Measurements from ENCODE around the gene LTB4R2. TPM values are rescaled to one million over a fixed set of nuclear protein-coding genes. Genes with fewer than 3 reads are reported as not detected.

The LTB4R2 gene
- total RNA-seq, 1 experiment from 2014 or later, result 12.9 TPM

DNA sequence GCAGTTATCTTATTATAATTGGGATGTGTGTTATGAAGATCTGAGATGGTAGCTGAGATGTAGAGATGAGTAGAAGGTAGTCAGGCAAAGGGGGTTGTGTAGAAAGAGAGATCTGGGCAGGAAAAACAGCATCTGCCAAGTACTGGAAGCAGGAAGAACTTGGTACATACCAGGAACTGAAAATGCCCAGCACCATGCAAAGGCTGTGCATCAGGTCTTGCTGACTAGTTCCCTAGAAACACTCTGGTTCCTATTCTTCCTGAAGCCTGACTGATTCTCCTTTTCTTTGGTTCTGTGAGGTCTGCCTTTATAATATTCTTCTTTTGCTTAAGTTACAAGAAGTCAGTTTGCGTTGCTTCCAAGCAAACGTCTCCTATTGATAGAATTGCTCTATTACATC lies 51.4 kb downstream of the LTB4R2 start:
- no peak overlapping the region for H3K27ac Mint-ChIP-seq
- H3K36me3 Mint-ChIP-seq, result no peaks in the 10 kb centered on the region
- ATAC-seq (no peak), DNase-seq (ENCODE audit: low spot score) (no peak)
- peaks cover 65% of the 10 kb centered on the region for H3K27me3 Mint-ChIP-seq (ENCODE audit: low read depth)
- TF ChIP-seq, protein P1, sequence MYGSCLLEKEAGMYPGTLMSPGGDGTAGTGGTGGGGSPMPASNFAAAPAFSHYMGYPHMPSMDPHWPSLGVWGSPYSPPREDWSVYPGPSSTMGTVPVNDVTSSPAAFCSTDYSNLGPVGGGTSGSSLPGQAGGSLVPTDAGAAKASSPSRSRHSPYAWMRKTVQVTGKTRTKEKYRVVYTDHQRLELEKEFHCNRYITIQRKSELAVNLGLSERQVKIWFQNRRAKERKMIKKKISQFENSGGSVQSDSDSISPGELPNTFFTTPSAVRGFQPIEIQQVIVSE (CRISPR knock-in tag; IDR thresholded peaks at IDR 0.05; ENCODE audit: borderline replicate concordance), result no peak
- TF ChIP-seq, protein P2, sequence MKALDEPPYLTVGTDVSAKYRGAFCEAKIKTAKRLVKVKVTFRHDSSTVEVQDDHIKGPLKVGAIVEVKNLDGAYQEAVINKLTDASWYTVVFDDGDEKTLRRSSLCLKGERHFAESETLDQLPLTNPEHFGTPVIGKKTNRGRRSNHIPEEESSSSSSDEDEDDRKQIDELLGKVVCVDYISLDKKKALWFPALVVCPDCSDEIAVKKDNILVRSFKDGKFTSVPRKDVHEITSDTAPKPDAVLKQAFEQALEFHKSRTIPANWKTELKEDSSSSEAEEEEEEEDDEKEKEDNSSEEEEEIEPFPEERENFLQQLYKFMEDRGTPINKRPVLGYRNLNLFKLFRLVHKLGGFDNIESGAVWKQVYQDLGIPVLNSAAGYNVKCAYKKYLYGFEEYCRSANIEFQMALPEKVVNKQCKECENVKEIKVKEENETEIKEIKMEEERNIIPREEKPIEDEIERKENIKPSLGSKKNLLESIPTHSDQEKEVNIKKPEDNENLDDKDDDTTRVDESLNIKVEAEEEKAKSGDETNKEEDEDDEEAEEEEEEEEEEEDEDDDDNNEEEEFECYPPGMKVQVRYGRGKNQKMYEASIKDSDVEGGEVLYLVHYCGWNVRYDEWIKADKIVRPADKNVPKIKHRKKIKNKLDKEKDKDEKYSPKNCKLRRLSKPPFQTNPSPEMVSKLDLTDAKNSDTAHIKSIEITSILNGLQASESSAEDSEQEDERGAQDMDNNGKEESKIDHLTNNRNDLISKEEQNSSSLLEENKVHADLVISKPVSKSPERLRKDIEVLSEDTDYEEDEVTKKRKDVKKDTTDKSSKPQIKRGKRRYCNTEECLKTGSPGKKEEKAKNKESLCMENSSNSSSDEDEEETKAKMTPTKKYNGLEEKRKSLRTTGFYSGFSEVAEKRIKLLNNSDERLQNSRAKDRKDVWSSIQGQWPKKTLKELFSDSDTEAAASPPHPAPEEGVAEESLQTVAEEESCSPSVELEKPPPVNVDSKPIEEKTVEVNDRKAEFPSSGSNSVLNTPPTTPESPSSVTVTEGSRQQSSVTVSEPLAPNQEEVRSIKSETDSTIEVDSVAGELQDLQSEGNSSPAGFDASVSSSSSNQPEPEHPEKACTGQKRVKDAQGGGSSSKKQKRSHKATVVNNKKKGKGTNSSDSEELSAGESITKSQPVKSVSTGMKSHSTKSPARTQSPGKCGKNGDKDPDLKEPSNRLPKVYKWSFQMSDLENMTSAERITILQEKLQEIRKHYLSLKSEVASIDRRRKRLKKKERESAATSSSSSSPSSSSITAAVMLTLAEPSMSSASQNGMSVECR (CRISPR knock-in tag; IDR thresholded peaks at IDR 0.05; ENCODE audit: borderline replicate concordance), result no peak
- TF ChIP-seq MYBL2 (CRISPR knock-in tag; IDR thresholded peaks at IDR 0.05) (no peak), EMX1 (CRISPR knock-in tag; IDR thresholded peaks at IDR 0.05) (no peak), ZNF416 (CRISPR knock-in tag; IDR thresholded peaks at IDR 0.05) (no peak), GTF2I (CRISPR knock-in tag; conservative IDR thresholded peaks at IDR 0.05) (no peak)
- TF ChIP-seq, protein P3, sequence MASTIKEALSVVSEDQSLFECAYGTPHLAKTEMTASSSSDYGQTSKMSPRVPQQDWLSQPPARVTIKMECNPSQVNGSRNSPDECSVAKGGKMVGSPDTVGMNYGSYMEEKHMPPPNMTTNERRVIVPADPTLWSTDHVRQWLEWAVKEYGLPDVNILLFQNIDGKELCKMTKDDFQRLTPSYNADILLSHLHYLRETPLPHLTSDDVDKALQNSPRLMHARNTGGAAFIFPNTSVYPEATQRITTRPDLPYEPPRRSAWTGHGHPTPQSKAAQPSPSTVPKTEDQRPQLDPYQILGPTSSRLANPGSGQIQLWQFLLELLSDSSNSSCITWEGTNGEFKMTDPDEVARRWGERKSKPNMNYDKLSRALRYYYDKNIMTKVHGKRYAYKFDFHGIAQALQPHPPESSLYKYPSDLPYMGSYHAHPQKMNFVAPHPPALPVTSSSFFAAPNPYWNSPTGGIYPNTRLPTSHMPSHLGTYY (CRISPR knock-in tag; IDR thresholded peaks at IDR 0.05), result no peak
- TF ChIP-seq, protein P4, sequence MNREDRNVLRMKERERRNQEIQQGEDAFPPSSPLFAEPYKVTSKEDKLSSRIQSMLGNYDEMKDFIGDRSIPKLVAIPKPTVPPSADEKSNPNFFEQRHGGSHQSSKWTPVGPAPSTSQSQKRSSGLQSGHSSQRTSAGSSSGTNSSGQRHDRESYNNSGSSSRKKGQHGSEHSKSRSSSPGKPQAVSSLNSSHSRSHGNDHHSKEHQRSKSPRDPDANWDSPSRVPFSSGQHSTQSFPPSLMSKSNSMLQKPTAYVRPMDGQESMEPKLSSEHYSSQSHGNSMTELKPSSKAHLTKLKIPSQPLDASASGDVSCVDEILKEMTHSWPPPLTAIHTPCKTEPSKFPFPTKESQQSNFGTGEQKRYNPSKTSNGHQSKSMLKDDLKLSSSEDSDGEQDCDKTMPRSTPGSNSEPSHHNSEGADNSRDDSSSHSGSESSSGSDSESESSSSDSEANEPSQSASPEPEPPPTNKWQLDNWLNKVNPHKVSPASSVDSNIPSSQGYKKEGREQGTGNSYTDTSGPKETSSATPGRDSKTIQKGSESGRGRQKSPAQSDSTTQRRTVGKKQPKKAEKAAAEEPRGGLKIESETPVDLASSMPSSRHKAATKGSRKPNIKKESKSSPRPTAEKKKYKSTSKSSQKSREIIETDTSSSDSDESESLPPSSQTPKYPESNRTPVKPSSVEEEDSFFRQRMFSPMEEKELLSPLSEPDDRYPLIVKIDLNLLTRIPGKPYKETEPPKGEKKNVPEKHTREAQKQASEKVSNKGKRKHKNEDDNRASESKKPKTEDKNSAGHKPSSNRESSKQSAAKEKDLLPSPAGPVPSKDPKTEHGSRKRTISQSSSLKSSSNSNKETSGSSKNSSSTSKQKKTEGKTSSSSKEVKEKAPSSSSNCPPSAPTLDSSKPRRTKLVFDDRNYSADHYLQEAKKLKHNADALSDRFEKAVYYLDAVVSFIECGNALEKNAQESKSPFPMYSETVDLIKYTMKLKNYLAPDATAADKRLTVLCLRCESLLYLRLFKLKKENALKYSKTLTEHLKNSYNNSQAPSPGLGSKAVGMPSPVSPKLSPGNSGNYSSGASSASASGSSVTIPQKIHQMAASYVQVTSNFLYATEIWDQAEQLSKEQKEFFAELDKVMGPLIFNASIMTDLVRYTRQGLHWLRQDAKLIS (CRISPR knock-in tag; IDR thresholded peaks at IDR 0.05; ENCODE audit: borderline replicate concordance), result no peak
- H3K9me3 Mint-ChIP-seq, result no peaks in the 10 kb centered on the region
- H3K4me1 Mint-ChIP-seq, result peaks cover 10% of the 10 kb centered on the region
- no peak overlapping the region for H3K4me3 Mint-ChIP-seq
- POLR2A ChIA-PET, result no interaction called here
- CTCF ChIA-PET, result interaction anchor here (0.9 to 8.2 kb wide), 5 partner anchors 10 to 75 kb away, joined by 3 to 63 read pairs (median 7); partner anchors contain the start of genes CBLN3 and KHNYN

Other genes with a start within 250 kb of the LTB4R2 start
- gene CPNE6, start 238.6 kb upstream of the LTB4R2 start, total RNA-seq (2021), result not detected in 3 replicates
- 51.2 to 67.0 TPM (median 59.2 TPM) in 3 replicates for gene PCK2, start 215.8 kb upstream of the LTB4R2 start, total RNA-seq (2021)
- 73.6 to 90.2 TPM (median 77.3 TPM) in 3 replicates for gene DCAF11, start 195.4 kb upstream of the LTB4R2 start, total RNA-seq (2021)
- gene NRL, start 195.2 kb upstream of the LTB4R2 start, total RNA-seq (2021), result 1.3 to 2.3 TPM (median 1.6 TPM) in 3 replicates
- 0.25 to 0.39 TPM in 2 of 3 replicates, not detected in the other for gene FITM1, start 179.5 kb upstream of the LTB4R2 start, total RNA-seq (2021)
- gene PSME1, start 173.9 kb upstream of the LTB4R2 start, total RNA-seq (2021), result 76.8 to 99.1 TPM (median 98.8 TPM) in 3 replicates
- 41.3 to 47.9 TPM (median 44.4 TPM) in 3 replicates for gene EMC9, start 168.5 kb upstream of the LTB4R2 start, total RNA-seq (2021)
- 103 to 112 TPM (median 103 TPM) in 3 replicates for gene PSME2, start 163.5 kb upstream of the LTB4R2 start, total RNA-seq (2021)
- 63.0 to 86.2 TPM (median 68.4 TPM) in 3 replicates for gene RNF31, start 162.6 kb upstream of the LTB4R2 start, total RNA-seq (2021)
- 15.6 to 16.2 TPM (median 15.7 TPM) in 3 replicates for gene IRF9, start 148.9 kb upstream of the LTB4R2 start, total RNA-seq (2021)
- 29.6 to 32.2 TPM (median 31.5 TPM) in 3 replicates for gene REC8, start 138.1 kb upstream of the LTB4R2 start, total RNA-seq (2021)
- gene IPO4, start 121.3 kb upstream of the LTB4R2 start, total RNA-seq (2021), result 87.6 to 128 TPM (median 91.2 TPM) in 3 replicates
- 27.9 to 29.2 TPM (median 28.4 TPM) in 3 replicates for gene TM9SF1, start 114.7 kb upstream of the LTB4R2 start, total RNA-seq (2021)
- 0.13 to 0.16 TPM in 2 of 3 replicates, not detected in the other for gene TSSK4, start 104.4 kb upstream of the LTB4R2 start, total RNA-seq (2021)
- 32.7 to 38.5 TPM (median 36.5 TPM) in 3 replicates for gene CHMP4A, start 96.7 kb upstream of the LTB4R2 start, total RNA-seq (2021)
- 12.6 to 18.4 TPM (median 16.9 TPM) in 3 replicates for gene MDP1, start 94.1 kb upstream of the LTB4R2 start, total RNA-seq (2021)
- gene NEDD8, start 77.8 kb upstream of the LTB4R2 start, total RNA-seq (2021), result 218 to 233 TPM (median 221 TPM) in 3 replicates
- gene GMPR2, start 77.2 kb upstream of the LTB4R2 start, total RNA-seq (2021), result 74.2 to 82.3 TPM (median 78.4 TPM) in 3 replicates
- 32.2 to 39.8 TPM (median 35.7 TPM) in 3 replicates for gene TINF2, start 67.5 kb upstream of the LTB4R2 start, total RNA-seq (2021)
- 2.5 to 5.2 TPM (median 4.4 TPM) in 3 replicates for gene TGM1, start 47.0 kb upstream of the LTB4R2 start, total RNA-seq (2021)
- gene RABGGTA, start 38.5 kb upstream of the LTB4R2 start, total RNA-seq (2021), result 22.3 to 28.1 TPM (median 27.1 TPM) in 3 replicates
- gene DHRS1, start 10.4 kb upstream of the LTB4R2 start, total RNA-seq (2021), result 13.9 to 16.7 TPM (median 15.4 TPM) in 3 replicates
- 34.3 to 44.4 TPM (median 35.0 TPM) in 3 replicates for gene NOP9, start 10.3 kb upstream of the LTB4R2 start, total RNA-seq (2021)
- gene CIDEB, start 2.2 kb upstream of the LTB4R2 start, total RNA-seq (2021), result 4.7 to 6.1 TPM (median 5.6 TPM) in 3 replicates
- 6.9 to 9.4 TPM (median 7.6 TPM) in 3 replicates for gene LTB4R, start 1.4 kb downstream of the LTB4R2 start, total RNA-seq (2021)
- 0.96 to 2.4 TPM (median 1.1 TPM) in 3 replicates for gene ADCY4, start 24.9 kb downstream of the LTB4R2 start, total RNA-seq (2021)
- 0.37 to 1.2 TPM (median 0.83 TPM) in 3 replicates for gene RIPK3, start 29.9 kb downstream of the LTB4R2 start, total RNA-seq (2021)
- gene NFATC4, start 58.0 kb downstream of the LTB4R2 start, total RNA-seq (2021), result 60.7 to 101 TPM (median 95.9 TPM) in 3 replicates
- gene NYNRIN, start 88.9 kb downstream of the LTB4R2 start, total RNA-seq (2021), result 16.6 to 18.3 TPM (median 17.9 TPM) in 3 replicates
- gene CBLN3, start 119.5 kb downstream of the LTB4R2 start, total RNA-seq (2021), result 0.94 to 2.1 TPM (median 1.5 TPM) in 3 replicates
- gene KHNYN, start 119.8 kb downstream of the LTB4R2 start, total RNA-seq (2021), result 33.2 to 34.2 TPM (median 33.3 TPM) in 3 replicates
- 55.0 to 59.2 TPM (median 56.7 TPM) in 3 replicates for gene SDR39U1, start 132.6 kb downstream of the LTB4R2 start, total RNA-seq (2021)
- gene CMA1, start 198.1 kb downstream of the LTB4R2 start, total RNA-seq (2021), result not detected in 3 replicates

Data from WTC11 (cell line).